ENCODE results near the gene ATXN10. TPM values are rescaled to one million over a fixed set of nuclear protein-coding genes. Genes with fewer than 3 reads are reported as not detected.

ATXN10 gene
- total RNA-seq, 1 donor from 2014 or later: 125 TPM

- ATAC-seq (no peak), DNase-seq (peak; percentile 30)
- H3K4me3 ChIP-seq: no peak overlapping the region
- no peak for TF ChIP-seq CTCF (IDR thresholded peaks at IDR 0.05)
- no peak overlapping the region for H3K27ac ChIP-seq
- no peaks in the 10 kb centered on the region for H3K36me3 ChIP-seq
- peaks cover 50% of the 10 kb centered on the region for H3K27me3 ChIP-seq
- no peaks in the 10 kb centered on the region for H3K9me3 ChIP-seq
- peaks cover 4% of the 10 kb centered on the region for H3K4me1 ChIP-seq
- intact Hi-C loops (cut with DNase I): no loop called here
These were observed 207.9 kb downstream of the ATXN10 start for GRCh38 chr22:45879552-45879949.

GRCh38 chr22:45880091-45880715 lies 208.6 kb downstream of the ATXN10 start:
- H3K9me3 ChIP-seq: no peaks in the 10 kb centered on the region
- ATAC-seq (no peak), DNase-seq (peak; percentile 62)
- no peaks in the 10 kb centered on the region for H3K36me3 ChIP-seq
- no peak for TF ChIP-seq CTCF (IDR thresholded peaks at IDR 0.05)
- intact Hi-C loops (cut with DNase I): no loop called here
- no peak overlapping the region for H3K4me3 ChIP-seq
- peaks cover 4% of the 10 kb centered on the region for H3K4me1 ChIP-seq
- H3K27me3 ChIP-seq: peaks cover 55% of the 10 kb centered on the region
- H3K27ac ChIP-seq: no peak overlapping the region

GRCh38 chr22:45880716-45881523 lies 209.3 kb downstream of the ATXN10 start:
- H3K27me3 ChIP-seq: peaks cover 59% of the 10 kb centered on the region
- intact Hi-C loops (cut with DNase I): no loop called here
- H3K4me3 ChIP-seq: no peak overlapping the region
- H3K4me1 ChIP-seq: peaks cover 4% of the 10 kb centered on the region
- H3K36me3 ChIP-seq: no peaks in the 10 kb centered on the region
- no peak overlapping the region for H3K27ac ChIP-seq
- no peaks in the 10 kb centered on the region for H3K9me3 ChIP-seq
- DNase-seq (peak; percentile 57), ATAC-seq (no peak)
- TF ChIP-seq CTCF (IDR thresholded peaks at IDR 0.05): no peak

GRCh38 chr22:45881524-45881875 lies 209.9 kb downstream of the ATXN10 start:
- Histone ChIP-seq H3K4me3 (no peak overlapping the region), H3K9me3 (no peaks in the 10 kb centered on the region), H3K27ac (no peak overlapping the region), H3K4me1 (peaks cover 4% of the 10 kb centered on the region), H3K36me3 (no peaks in the 10 kb centered on the region), H3K27me3 (peaks cover 59% of the 10 kb centered on the region)
- no peak for TF ChIP-seq CTCF (IDR thresholded peaks at IDR 0.05)
- intact Hi-C loops (cut with DNase I): no loop called here
- ATAC-seq: no peak
- DNase-seq: no peak

DNA sequence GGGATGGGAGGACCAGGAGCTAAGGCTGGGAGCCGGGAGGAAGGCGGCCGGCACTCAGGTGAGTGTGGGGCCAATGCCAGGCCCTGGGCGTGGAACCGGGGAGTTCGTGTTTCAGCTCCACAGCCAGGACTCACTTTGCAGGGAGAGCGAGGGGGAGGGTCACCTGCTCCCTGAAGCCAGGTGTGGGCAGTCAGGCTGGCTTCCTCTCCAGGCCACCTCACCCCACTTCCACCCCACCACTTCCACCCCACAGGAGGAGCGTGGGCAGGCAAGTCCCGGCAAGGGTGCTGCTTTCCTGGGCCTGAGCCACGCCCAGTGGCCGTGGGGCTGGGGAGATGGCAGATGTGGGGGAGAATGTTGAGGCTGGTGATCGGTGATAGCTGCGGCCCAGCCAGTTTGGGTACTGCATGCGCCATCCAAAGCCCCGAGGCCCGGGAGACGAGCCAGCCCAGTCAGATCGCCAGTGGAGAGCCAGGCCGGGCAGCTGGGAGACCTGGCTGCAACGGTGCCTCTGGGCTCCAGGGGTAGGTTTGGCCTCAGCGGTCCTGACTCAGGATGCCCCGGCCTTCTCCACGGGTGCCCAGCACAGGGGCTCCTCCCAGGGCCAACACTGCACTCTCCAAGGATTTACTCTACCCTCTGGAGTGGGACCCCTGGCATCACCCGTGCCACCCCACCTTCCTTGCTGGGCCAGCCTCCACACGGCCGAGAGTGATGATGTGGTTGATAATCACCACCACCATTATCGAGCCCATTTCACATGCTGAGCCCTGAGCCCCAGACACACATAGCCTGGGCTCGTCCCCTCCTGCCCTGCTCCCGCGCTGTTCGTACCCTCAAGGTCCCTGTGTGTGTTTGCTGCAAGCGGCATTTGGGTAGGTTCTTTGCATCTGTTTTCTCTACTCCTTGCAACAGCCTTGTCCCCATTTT lies 211.5 kb downstream of the ATXN10 start:
- Histone ChIP-seq H3K9me3 (no peaks in the 10 kb centered on the region), H3K27ac (no peak overlapping the region), H3K4me3 (no peak overlapping the region), H3K36me3 (no peaks in the 10 kb centered on the region), H3K4me1 (peaks cover 4% of the 10 kb centered on the region), H3K27me3 (peaks cover 50% of the 10 kb centered on the region)
- DNase-seq (peak; percentile 59), ATAC-seq (no peak)
- no peak for TF ChIP-seq CTCF (IDR thresholded peaks at IDR 0.05)
- intact Hi-C loops (cut with DNase I): no loop called here
